Keratinocyte (primary cell): ENCODE data around the gene VTI1A.

Experiments
- CTCF ChIP-seq, 3 experiments: IDR thresholded peaks in 1 of 3; conservative IDR thresholded peaks in 1 of 3; optimal IDR thresholded peaks in 1 of 3; 2 replicates in 2 of 3; 3 replicates in 1 of 3; pipeline versions ENCODE3 to v1.5.1; 2011; ENCODE audit warnings: low read length in 3 of 3, mild to moderate bottlenecking in 3 of 3, moderate library complexity in 2 of 3, control low read depth in 1 of 3, inconsistent platforms in 1 of 3; ENCODE audit not compliant: insufficient read depth in 2 of 3; ENCODE audit errors: extremely low read depth in 1 of 3
- EZH2 ChIP-seq: IDR thresholded peaks from one replicate; pipeline ENCODE4 v1.6.1; 2012; ENCODE audit warnings: inconsistent platforms, mild to moderate bottlenecking, low read length, moderate library complexity

DNA sequence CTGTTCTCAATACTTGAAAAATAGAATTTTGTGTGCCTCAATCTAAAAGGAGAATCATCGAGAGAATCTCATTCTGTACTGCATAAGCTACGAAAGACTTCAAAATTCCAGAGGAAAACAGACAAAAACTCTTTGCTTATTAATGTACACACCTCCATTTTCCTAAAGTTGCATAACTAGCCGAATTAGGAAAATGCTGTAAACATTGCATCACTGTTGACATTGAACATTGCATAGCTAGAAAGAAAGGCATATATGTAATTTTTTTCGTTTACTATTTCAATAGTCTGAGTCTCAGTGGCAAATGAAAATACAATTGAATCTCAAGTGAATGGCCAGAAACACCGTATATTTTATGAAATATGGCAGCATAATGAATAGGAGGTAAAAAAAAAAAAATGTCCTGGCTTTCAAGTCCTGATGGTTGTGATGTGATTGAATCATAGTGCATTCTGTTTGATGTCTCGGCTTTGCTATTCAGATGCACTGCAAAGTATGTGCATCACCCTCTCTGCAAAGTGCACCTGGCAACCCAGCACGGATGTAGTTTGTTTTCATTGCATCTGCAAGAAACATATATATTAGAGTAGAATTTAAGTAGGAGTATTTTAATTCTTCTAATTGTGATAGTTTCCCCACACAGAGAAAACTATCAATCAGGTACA, 196.7 kb downstream of the VTI1A start:
- no peak for TF ChIP-seq CTCF (optimal IDR thresholded peaks at IDR 0.05 in 1 of 3, IDR thresholded peaks at IDR 0.05 in 1 of 3, conservative IDR thresholded peaks at IDR 0.05 in 1 of 3; ENCODE audit: extremely low read depth in 1 of 3, insufficient read depth in 2 of 3, low read length in 3 of 3)
- TF ChIP-seq EZH2 = no peak
